AG09309 (cell line): ENCODE measurements around the gene OR13C3.

Experiments
- DNase-seq: peaks from one replicate; pipeline ENCODE4 v3.0.0-alpha.2; 2010; ENCODE audit warnings: low read depth
- H3K4me3 ChIP-seq: 2 replicates; pipeline ENCODE4 v1.5.1; 2011; ENCODE audit warnings: mild to moderate bottlenecking, low read depth, low read length, moderate library complexity; ENCODE audit not compliant: control insufficient read depth
- TF ChIP-seq, protein P1 (sequence below): IDR thresholded peaks from 2 replicates; pipeline ENCODE4 v1.5.1; 2011; ENCODE audit warnings: mild to moderate bottlenecking, low read depth, low read length, inconsistent platforms; ENCODE audit not compliant: insufficient read depth, control insufficient read depth; ENCODE audit errors: missing control alignments

The OR13C3 gene

DNA sequence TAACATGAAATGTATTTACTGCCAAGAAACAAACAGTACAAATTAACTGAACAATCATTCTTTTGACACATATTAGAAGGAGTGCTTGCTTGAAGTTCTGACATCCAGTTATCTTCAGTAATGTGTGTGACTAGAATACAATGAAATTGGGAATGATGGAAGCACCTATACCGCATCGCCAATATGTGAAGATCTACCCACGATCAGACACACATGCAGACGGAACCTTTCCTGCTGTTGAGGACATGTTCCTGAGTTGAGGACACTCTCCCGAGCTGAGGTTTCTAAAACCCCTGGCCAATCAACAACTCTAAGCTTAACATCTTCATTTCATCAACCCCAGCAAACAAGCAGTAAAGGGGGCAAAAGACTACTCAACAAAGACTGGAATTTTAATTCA, at the start of gene OR13C3:
Gene OR13C3 (minus strand): TSS at position 101 of the 400 bp plus-strand sequence. CDS start 133 bp downstream, outside the sequence.
- DNase-seq: no peak

DNA sequence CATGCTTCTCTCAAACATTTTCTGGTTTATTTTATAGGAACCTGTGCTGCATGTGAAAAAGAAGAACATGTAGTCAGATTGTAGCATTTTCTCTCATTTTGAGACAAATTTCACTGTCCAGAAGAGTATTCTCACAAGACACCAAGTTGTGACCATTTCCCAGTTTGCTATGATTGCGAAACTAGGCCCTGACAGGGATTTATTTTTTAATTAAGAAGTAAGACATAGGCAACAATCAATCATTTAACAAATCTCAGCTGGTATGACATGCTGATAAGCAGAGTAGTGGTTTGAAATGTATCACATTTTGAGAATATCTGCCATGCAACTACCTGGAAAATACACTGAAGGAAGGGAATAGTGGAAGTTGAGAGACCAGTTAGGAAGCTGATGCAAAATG, 43.9 kb upstream of the OR13C3 start:
- DNase-seq: no peak
- TF ChIP-seq, protein P1, sequence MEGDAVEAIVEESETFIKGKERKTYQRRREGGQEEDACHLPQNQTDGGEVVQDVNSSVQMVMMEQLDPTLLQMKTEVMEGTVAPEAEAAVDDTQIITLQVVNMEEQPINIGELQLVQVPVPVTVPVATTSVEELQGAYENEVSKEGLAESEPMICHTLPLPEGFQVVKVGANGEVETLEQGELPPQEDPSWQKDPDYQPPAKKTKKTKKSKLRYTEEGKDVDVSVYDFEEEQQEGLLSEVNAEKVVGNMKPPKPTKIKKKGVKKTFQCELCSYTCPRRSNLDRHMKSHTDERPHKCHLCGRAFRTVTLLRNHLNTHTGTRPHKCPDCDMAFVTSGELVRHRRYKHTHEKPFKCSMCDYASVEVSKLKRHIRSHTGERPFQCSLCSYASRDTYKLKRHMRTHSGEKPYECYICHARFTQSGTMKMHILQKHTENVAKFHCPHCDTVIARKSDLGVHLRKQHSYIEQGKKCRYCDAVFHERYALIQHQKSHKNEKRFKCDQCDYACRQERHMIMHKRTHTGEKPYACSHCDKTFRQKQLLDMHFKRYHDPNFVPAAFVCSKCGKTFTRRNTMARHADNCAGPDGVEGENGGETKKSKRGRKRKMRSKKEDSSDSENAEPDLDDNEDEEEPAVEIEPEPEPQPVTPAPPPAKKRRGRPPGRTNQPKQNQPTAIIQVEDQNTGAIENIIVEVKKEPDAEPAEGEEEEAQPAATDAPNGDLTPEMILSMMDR: no peak
- no peak overlapping the region for H3K4me3 ChIP-seq

More for the DNA sequence above, at the start of gene OR13C3:
- H3K4me3 ChIP-seq: no peak within 1 kb of the TSS
- TF ChIP-seq, protein P1: no peak

DNA sequence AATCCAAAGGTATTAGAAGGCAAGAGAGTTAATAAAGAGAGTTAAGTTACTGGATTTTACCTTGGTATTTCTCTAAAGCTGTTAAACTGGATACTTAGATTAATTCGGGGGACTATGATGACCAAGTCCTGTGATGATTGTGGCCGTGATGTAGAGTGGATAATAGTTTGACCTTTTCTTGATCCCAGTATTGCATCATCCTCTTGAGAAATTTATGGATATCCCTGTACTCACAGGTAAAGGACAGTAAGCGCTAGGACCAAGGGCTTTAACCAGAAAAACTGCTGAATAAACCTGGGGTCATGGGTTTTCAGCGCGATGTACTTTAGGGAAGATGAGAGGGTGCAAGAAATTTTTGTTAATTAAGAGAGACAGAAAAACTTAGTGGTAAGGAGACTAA, 40.6 kb upstream of the OR13C3 start:
- no peak for DNase-seq
- H3K4me3 ChIP-seq: no peak overlapping the region
- TF ChIP-seq, protein P1: no peak

DNA sequence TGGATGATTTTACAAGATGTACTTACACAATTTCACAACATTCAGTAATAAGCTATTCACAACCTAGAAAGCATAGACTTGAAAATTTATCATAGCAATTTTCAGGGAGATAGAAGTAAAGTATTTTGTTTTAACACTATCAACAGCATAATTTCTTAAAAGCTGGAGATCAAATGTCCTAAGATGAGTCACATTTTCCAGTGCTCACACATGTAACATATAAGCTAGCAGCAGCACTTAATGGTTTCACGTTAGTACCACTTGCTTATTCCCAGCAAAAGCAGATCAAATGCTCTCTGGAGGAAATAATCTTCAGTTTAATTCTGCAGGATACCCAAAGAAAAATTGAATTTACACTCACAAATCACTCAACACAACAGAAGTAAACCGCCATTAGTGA, 38.8 kb upstream of the OR13C3 start:
- no peak for DNase-seq
- no peak overlapping the region for H3K4me3 ChIP-seq
- TF ChIP-seq, protein P1: no peak

DNA sequence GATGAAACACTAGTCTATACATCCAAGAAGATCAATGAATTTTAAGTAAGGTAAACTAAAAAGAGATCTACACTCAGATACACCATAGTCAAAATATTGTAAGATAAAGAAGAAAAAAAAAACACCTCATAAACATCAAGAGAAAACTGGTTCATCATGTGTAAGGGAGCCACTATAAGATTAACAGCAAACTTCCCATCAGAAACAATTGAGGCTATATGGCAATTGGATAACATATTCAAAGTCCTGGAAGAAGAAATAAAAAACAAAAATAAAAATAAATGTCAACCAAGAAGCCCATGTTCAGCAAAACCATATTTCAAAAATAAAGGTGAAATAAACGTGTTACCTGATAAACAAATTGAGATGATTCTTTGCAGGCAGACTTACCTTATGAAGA, 36.0 kb upstream of the OR13C3 start:
- DNase-seq: no peak
- no peak overlapping the region for H3K4me3 ChIP-seq

DNA sequence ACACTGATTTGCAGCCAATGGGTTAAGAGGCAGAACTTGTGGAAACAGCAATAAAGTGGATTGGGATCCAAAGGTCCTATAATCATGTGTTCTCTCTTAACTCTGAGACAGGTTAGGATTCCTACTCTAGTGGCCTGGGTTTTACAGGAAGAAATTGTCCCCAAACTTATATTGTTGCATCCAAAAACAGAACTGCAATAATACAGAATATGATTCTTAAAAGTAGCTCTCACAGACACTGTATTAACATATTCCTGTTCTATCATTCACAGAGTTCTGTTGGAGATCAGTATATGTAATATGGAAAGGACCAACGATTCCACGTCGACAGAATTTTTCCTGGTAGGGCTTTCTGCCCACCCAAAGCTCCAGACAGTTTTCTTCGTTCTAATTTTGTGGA, 32.2 kb upstream of the OR13C3 start, which contains the start of gene OR13C8:
Gene OR13C8 (plus strand): TSS at position 301 of the 400 bp plus-strand sequence. CDS start 0 bp downstream, at position 301.
- TF ChIP-seq, protein P1: no peak
- DNase-seq: no peak
- no peak within 1 kb of the TSS for H3K4me3 ChIP-seq

More for the DNA sequence above, 36.0 kb upstream of the OR13C3 start:
- TF ChIP-seq, protein P1: no peak

DNA sequence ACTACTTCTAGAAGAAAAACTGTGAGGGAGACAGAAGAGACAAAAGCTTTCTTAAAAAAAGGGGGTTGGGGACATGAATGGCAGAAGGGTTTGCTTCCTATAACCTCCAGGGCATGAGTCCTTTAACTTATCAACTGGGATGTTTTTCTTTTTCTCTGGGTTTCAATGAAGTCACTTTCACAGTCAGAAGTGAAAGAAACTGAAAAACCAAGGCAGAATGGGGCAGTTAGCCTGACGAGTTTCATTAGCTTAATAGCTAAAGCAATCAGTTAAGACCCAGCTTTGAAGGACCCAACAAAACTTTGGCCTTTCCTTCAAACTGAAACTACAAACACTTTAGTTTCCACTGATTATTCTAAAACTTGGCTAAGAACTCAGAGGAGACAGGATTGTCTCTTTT, 27.7 kb upstream of the OR13C3 start:
- TF ChIP-seq, protein P1: no peak
- DNase-seq: no peak
- no peak overlapping the region for H3K4me3 ChIP-seq
